ENCODE results near the gene GFY.
"Not testable (repeated sequence)": the region's sequence is repeated elsewhere in the genome, so short reads cannot be mapped to it uniquely, and the experiment has no call there.

The GFY gene

GRCh38 chr19:49444100-49444700, 19.0 kb downstream of the GFY start:
- H3K9me3 ChIP-seq (ENCODE audit: insufficient read depth, low read depth, low read length); H3K4ac ChIP-seq (ENCODE audit: low read depth, low read length); H2AFZ ChIP-seq (ENCODE audit: insufficient read depth, low read length, poor library complexity); H2BK5ac ChIP-seq (ENCODE audit: low read depth, low read length, poor library complexity); H3K79me1 ChIP-seq (ENCODE audit: low read length); DNase-seq; H4K12ac ChIP-seq (ENCODE audit: low read depth, low read length); H3K79me2 ChIP-seq (ENCODE audit: control insufficient read depth, insufficient read depth, low read length, poor library complexity); H3K4me3 ChIP-seq (ENCODE audit: low read depth, low read length); H2BK12ac ChIP-seq (ENCODE audit: low read length); H3K4me1 ChIP-seq (ENCODE audit: control insufficient read depth in 1 of 2, insufficient read depth in 2 of 2, low read length in 2 of 2); H3K4me2 ChIP-seq (ENCODE audit: low read length); H3K18ac ChIP-seq (ENCODE audit: low read length); H4K91ac ChIP-seq (ENCODE audit: low read depth, low read length); H3K14ac ChIP-seq (ENCODE audit: low read length); H3K9ac ChIP-seq (ENCODE audit: low read length); H2AK5ac ChIP-seq (ENCODE audit: low read length); H2BK120ac ChIP-seq (ENCODE audit: insufficient read depth, low read length, poor library complexity); H3K27ac ChIP-seq (ENCODE audit: low read depth, low read length); H3K23ac ChIP-seq (ENCODE audit: low read length): not testable (repeated sequence)
- Histone ChIP-seq H4K8ac (ENCODE audit: low read depth, low read length) (peak overlapping the region; percentile 10), H3K27me3 (ENCODE audit: insufficient read depth, low read length) (peaks cover 31% of the 10 kb centered on the region), H3K36me3 (ENCODE audit: control insufficient read depth in 1 of 2, insufficient read depth in 2 of 2, low read length in 2 of 2) (peaks cover 19 to 24% of the 10 kb centered on the region in 2 experiments)
- WGBS (ENCODE audit: extremely low coverage, insufficient coverage, insufficient read length): no CpG with 5 or more reads among the region's 5 CpGs

- no peak overlapping the region for H3K4ac ChIP-seq (ENCODE audit: low read depth, low read length)
- no peak overlapping the region for H3K23ac ChIP-seq (ENCODE audit: low read length)
- H3K18ac ChIP-seq (ENCODE audit: low read length): no peak overlapping the region
- no peak overlapping the region for H2BK120ac ChIP-seq (ENCODE audit: insufficient read depth, low read length, poor library complexity)
- no peak overlapping the region for H4K91ac ChIP-seq (ENCODE audit: low read depth, low read length)
- H3K79me2 ChIP-seq (ENCODE audit: control insufficient read depth, insufficient read depth, low read length, poor library complexity): peaks cover 3% of the 10 kb centered on the region
- peaks cover 15% of the 10 kb centered on the region for H3K27me3 ChIP-seq (ENCODE audit: insufficient read depth, low read length)
- no peak overlapping the region for H3K4me3 ChIP-seq (ENCODE audit: low read depth, low read length)
- H3K79me1 ChIP-seq (ENCODE audit: low read length): peaks cover 5% of the 10 kb centered on the region
- peaks cover 27 to 29% of the 10 kb centered on the region in 2 experiments for H3K36me3 ChIP-seq (ENCODE audit: control insufficient read depth in 1 of 2, insufficient read depth in 2 of 2, low read length in 2 of 2)
- H3K27ac ChIP-seq (ENCODE audit: low read depth, low read length): no peak overlapping the region
- H4K12ac ChIP-seq (ENCODE audit: low read depth, low read length): no peak overlapping the region
- H3K9me3 ChIP-seq (ENCODE audit: insufficient read depth, low read depth, low read length): peaks cover 2% of the 10 kb centered on the region
- H3K4me2 ChIP-seq (ENCODE audit: low read length): no peak overlapping the region
- no peak overlapping the region for H2AK5ac ChIP-seq (ENCODE audit: low read length)
- no peak overlapping the region for H4K8ac ChIP-seq (ENCODE audit: low read depth, low read length)
- H2AFZ ChIP-seq (ENCODE audit: insufficient read depth, low read length, poor library complexity): no peak overlapping the region
- no peak for DNase-seq
- no peak overlapping the region for H2BK5ac ChIP-seq (ENCODE audit: low read depth, low read length, poor library complexity)
- H3K14ac ChIP-seq (ENCODE audit: low read length): no peak overlapping the region
- WGBS (ENCODE audit: extremely low coverage, insufficient coverage, insufficient read length): no CpG with 5 or more reads among the region's 3 CpGs
- no peak overlapping the region for H3K9ac ChIP-seq (ENCODE audit: low read length)
- no peak overlapping the region for H2BK12ac ChIP-seq (ENCODE audit: low read length)
- H3K4me1 ChIP-seq (ENCODE audit: control insufficient read depth in 1 of 2, insufficient read depth in 2 of 2, low read length in 2 of 2): no peaks in the 10 kb centered on the region
Observed at GRCh38 chr19:49445997-49446396, 20.8 kb downstream of the GFY start.

- Histone ChIP-seq H3K9ac (ENCODE audit: low read length) (no peak overlapping the region), H3K23ac (ENCODE audit: low read length) (no peak overlapping the region), H4K12ac (ENCODE audit: low read depth, low read length) (no peak overlapping the region), H3K27me3 (ENCODE audit: insufficient read depth, low read length) (no peaks in the 10 kb centered on the region), H3K18ac (ENCODE audit: low read length) (no peak overlapping the region), H2BK120ac (ENCODE audit: insufficient read depth, low read length, poor library complexity) (no peak overlapping the region), H3K79me2 (ENCODE audit: control insufficient read depth, insufficient read depth, low read length, poor library complexity) (peaks cover 6% of the 10 kb centered on the region), H4K91ac (ENCODE audit: low read depth, low read length) (no peak overlapping the region), H2AK5ac (ENCODE audit: low read length) (no peak overlapping the region), H3K79me1 (ENCODE audit: low read length) (peaks cover 9% of the 10 kb centered on the region), H3K4ac (ENCODE audit: low read depth, low read length) (no peak overlapping the region), H3K4me2 (ENCODE audit: low read length) (no peak overlapping the region), H3K36me3 (ENCODE audit: control insufficient read depth in 1 of 2, insufficient read depth in 2 of 2, low read length in 2 of 2) (peaks cover 27 to 29% of the 10 kb centered on the region in 2 experiments), H4K8ac (ENCODE audit: low read depth, low read length) (peak overlapping the region; percentile 18), H3K27ac (ENCODE audit: low read depth, low read length) (no peak overlapping the region), H2AFZ (ENCODE audit: insufficient read depth, low read length, poor library complexity) (no peak overlapping the region), H2BK5ac (ENCODE audit: low read depth, low read length, poor library complexity) (no peak overlapping the region), H3K9me3 (ENCODE audit: insufficient read depth, low read depth, low read length) (no peaks in the 10 kb centered on the region), H3K4me3 (ENCODE audit: low read depth, low read length) (no peak overlapping the region), H2BK12ac (ENCODE audit: low read length) (no peak overlapping the region), H3K14ac (ENCODE audit: low read length) (no peak overlapping the region), H3K4me1 (ENCODE audit: control insufficient read depth in 1 of 2, insufficient read depth in 2 of 2, low read length in 2 of 2) (no peaks in the 10 kb centered on the region)
- no CpG with 5 or more reads among the region's 32 CpGs for WGBS (ENCODE audit: extremely low coverage, insufficient coverage, insufficient read length)
- no peak for DNase-seq
Observed at GRCh38 chr19:49447485-49448431, 22.6 kb downstream of the GFY start.

GRCh38 chr19:49448432-49448786, 23.2 kb downstream of the GFY start:
- no peak for DNase-seq
- no peaks in the 10 kb centered on the region for H3K9me3 ChIP-seq (ENCODE audit: insufficient read depth, low read depth, low read length)
- H2AFZ ChIP-seq (ENCODE audit: insufficient read depth, low read length, poor library complexity): no peak overlapping the region

More at GRCh38 chr19:49448432-49448786, 23.2 kb downstream of the GFY start:
- Histone ChIP-seq H3K79me2 (ENCODE audit: control insufficient read depth, insufficient read depth, low read length, poor library complexity) (peaks cover 5% of the 10 kb centered on the region), H3K23ac (ENCODE audit: low read length) (no peak overlapping the region), H3K4me3 (ENCODE audit: low read depth, low read length) (no peak overlapping the region), H3K14ac (ENCODE audit: low read length) (no peak overlapping the region), H3K9ac (ENCODE audit: low read length) (no peak overlapping the region), H4K91ac (ENCODE audit: low read depth, low read length) (no peak overlapping the region), H3K27ac (ENCODE audit: low read depth, low read length) (no peak overlapping the region), H3K36me3 (ENCODE audit: control insufficient read depth in 1 of 2, insufficient read depth in 2 of 2, low read length in 2 of 2) (peaks cover 27 to 29% of the 10 kb centered on the region in 2 experiments), H4K8ac (ENCODE audit: low read depth, low read length) (no peak overlapping the region), H2BK5ac (ENCODE audit: low read depth, low read length, poor library complexity) (no peak overlapping the region), H3K4me2 (ENCODE audit: low read length) (no peak overlapping the region), H3K4me1 (ENCODE audit: control insufficient read depth in 1 of 2, insufficient read depth in 2 of 2, low read length in 2 of 2) (no peaks in the 10 kb centered on the region), H3K79me1 (ENCODE audit: low read length) (peaks cover 7% of the 10 kb centered on the region), H3K27me3 (ENCODE audit: insufficient read depth, low read length) (no peaks in the 10 kb centered on the region), H3K18ac (ENCODE audit: low read length) (no peak overlapping the region), H2AK5ac (ENCODE audit: low read length) (no peak overlapping the region), H2BK120ac (ENCODE audit: insufficient read depth, low read length, poor library complexity) (no peak overlapping the region), H2BK12ac (ENCODE audit: low read length) (no peak overlapping the region), H3K4ac (ENCODE audit: low read depth, low read length) (no peak overlapping the region), H4K12ac (ENCODE audit: low read depth, low read length) (no peak overlapping the region)
- WGBS (ENCODE audit: extremely low coverage, insufficient coverage, insufficient read length): no CpG with 5 or more reads among the region's 6 CpGs

Data from trophoblast cell (in vitro differentiated cells and primary cell).